ENCODE data around the gene HELZ2.

DNA sequence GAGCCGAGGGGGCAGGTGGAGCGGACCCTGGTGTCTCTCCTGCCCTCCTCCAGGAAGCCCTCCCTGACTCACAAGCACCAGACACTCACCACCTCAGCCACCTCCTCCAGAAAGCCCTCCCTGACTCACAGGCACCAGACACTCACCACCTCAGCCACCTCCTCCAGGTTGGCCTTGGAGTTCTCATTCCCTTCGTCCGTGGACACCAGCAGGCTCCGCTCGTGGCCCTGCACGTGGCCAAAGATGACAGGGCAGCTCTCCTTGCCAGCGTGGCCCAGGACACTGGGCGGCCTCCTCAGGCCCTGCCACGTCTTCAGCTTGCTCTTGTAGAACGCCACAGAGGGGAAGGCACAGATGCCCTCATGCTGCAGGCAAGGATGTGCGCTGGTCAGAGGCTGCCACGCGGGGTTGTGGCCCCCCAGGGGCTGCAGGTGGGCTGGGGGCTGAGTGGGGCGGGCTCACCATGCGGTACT, 13.7 kb downstream of the HELZ2 start:
- no peak for TF ChIP-seq CBX3 (IDR thresholded peaks at IDR 0.05; ENCODE audit: borderline replicate concordance, low read depth)
- TF ChIP-seq, protein P1, sequence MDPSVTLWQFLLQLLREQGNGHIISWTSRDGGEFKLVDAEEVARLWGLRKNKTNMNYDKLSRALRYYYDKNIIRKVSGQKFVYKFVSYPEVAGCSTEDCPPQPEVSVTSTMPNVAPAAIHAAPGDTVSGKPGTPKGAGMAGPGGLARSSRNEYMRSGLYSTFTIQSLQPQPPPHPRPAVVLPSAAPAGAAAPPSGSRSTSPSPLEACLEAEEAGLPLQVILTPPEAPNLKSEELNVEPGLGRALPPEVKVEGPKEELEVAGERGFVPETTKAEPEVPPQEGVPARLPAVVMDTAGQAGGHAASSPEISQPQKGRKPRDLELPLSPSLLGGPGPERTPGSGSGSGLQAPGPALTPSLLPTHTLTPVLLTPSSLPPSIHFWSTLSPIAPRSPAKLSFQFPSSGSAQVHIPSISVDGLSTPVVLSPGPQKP (IDR thresholded peaks at IDR 0.05; ENCODE audit: low read depth, low read length), result no peak
- TF ChIP-seq, protein P2, sequence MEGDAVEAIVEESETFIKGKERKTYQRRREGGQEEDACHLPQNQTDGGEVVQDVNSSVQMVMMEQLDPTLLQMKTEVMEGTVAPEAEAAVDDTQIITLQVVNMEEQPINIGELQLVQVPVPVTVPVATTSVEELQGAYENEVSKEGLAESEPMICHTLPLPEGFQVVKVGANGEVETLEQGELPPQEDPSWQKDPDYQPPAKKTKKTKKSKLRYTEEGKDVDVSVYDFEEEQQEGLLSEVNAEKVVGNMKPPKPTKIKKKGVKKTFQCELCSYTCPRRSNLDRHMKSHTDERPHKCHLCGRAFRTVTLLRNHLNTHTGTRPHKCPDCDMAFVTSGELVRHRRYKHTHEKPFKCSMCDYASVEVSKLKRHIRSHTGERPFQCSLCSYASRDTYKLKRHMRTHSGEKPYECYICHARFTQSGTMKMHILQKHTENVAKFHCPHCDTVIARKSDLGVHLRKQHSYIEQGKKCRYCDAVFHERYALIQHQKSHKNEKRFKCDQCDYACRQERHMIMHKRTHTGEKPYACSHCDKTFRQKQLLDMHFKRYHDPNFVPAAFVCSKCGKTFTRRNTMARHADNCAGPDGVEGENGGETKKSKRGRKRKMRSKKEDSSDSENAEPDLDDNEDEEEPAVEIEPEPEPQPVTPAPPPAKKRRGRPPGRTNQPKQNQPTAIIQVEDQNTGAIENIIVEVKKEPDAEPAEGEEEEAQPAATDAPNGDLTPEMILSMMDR (IDR thresholded peaks at IDR 0.05 in 2 of 3, conservative IDR thresholded peaks at IDR 0.05 in 1 of 3; ENCODE audit: control insufficient read depth in 2 of 3, extremely low read depth in 1 of 3, insufficient read depth in 1 of 3, low read depth in 3 of 3, low read length in 3 of 3), result no peak
- no peak for TF ChIP-seq RELA (IDR thresholded peaks at IDR 0.05; ENCODE audit: borderline replicate concordance, partially characterized antibody)

Measured in GM12878 (cell line).